Activated gamma-delta T cell treated with anti-CD3 and anti-CD28 coated beads, Interleukin-2, amount 50 U/mL, for 16 hours (primary cell): ENCODE results near the gene FOXO3.
A peak's percentile ranks its signal among the peaks of the same experiment; 100 is the strongest.

Experiments used
- DNase-seq: peaks from one replicate; pipeline ENCODE4 v3.0.0-alpha.2; 2020; ENCODE audit warnings: low read depth

Gene FOXO3

GRCh38 chr6:108575905-108576494 is 15.3 kb downstream of the FOXO3 start:
- no peak for DNase-seq

GRCh38 chr6:108576709-108577108 is 16.0 kb downstream of the FOXO3 start:
- no peak for DNase-seq

- no peak for DNase-seq
These were observed 17.4 kb downstream of the FOXO3 start for GRCh38 chr6:108578166-108578565.

DNA sequence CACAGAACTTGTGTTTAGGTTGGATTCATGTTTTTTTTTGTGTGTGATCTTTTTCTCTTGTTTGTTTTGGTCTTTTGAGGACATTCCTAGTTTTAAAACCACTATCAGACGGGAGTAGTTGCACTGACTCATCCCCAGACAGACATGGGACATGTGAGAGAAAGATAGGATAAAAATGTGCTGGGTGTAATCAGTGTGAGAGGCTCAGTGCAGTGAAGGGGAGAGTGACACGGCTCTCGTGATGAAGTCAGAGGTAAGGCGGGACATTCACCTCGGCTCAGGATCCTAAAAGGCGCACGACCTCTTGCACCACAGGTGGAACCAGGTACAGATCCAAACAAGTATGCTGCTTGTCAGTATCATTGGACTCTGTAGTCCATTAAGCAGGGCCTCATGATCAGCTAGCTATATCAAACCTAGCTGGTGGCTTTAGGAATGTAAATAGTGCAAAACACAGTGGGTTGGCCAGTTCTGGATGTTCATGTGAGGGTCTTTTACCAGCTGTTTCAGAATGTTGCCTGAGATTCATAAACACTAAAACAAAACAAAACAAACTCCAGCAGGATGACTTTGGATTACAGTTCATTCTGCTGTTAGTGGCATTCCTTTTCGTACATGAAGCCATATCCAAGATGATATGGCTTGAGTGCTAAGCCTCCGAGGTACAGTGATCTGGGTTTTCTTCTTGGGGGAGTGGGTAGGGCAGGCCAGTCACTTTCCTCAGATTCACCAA is 18.0 kb downstream of the FOXO3 start:
- no peak for DNase-seq

GRCh38 chr6:108579328-108579721 is 18.6 kb downstream of the FOXO3 start:
- DNase-seq = no peak

- no peak for DNase-seq
These were observed 19.9 kb downstream of the FOXO3 start for GRCh38 chr6:108580646-108581045.

DNA sequence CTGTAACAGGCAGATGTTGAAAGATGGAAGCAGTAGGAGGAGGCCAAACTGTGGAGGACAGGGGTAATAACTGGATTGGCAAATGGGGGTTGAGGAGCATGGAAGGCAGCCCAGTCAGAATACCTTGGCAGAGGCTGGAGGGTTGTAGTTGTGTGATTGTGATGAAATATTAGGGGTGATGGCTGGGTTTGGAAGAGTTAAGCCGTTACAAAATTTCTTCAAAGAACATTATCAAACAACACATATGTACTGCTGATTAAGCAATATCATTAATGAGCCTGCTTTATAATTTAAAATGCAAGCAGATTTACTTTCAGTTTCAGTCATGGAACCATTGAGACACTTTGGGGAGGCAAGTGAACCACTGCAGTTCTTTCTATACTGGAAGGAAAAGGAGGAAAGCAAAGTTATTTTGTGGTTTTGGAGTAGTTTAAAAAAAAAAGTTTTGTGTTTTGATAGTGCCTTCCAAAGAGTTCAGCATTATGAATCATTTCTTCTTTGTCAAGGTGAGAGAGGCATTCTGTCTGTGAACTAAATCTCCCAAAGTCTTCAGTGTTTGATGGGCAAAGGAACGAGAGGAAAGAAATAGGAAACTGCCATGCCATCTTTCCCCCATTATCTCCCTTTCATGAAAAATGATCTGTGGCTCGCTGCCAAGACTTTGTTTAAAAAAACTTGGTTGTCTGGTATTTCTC is 20.7 kb downstream of the FOXO3 start:
- DNase-seq = no peak

DNA sequence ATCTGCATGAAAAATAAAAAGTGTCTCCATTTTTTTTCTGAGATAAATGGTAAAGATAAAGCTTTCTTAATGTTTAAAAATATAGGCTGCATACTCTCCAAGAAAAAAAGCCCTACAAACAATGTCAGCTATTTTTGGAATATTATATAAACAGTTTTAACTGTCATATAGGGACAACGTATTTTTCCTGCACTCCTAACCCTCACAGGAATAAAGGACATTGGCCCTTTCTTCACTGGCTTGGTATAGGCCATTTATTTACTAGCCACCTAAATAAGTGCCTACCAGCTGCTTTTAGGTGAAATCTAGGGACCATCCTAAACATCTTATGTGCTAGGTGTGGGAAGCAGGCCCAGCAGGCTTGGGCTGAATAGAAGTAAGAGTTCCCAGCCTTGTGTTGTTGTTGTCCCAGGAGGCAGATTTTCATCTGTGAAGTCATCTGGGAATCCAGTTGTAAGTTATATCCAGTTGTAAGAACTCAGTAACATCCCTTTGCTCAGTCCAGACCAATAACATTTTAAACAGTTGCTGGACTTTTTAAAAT is 21.3 kb downstream of the FOXO3 start:
- DNase-seq = no peak

DNA sequence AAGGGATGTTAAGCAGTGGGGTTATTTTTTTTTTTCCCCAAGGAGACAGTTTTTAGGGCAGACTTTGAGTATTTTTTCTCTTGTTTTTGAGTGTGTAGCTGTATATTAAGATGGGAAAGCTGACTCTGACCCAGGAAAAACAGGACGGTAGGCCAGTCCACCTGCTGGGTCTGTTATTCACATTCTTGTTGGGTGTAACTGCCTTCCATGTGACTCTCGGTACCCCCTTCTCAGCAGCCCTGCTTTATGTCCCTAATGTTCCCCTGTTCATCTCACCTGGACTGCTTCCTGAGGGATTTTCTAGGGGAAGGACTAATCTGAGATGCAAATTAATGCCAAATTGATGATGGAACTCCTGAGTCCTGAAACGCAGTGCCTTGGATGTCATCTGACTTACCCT is 21.9 kb downstream of the FOXO3 start:
- no peak for DNase-seq

DNA sequence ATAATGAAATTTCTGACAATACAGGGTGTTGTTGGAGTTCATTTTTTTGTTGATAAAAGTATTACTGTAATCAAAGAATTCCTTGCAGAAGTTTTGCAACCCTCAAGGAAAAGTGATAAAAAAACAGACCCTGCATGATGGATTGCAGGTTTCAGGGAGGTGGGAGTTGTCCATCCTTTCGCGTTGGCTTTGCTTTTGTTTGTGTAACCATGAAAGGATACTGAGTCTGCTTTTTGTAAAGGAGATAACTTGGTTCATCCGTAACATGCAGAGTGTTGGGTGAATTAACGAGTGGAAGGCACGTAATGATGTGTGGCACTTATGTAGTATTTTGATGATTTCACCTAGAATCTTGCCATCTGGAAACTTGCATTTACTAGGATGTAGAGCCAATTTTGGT is 23.6 kb downstream of the FOXO3 start:
- no peak for DNase-seq

- DNase-seq = no peak
These were observed 24.6 kb downstream of the FOXO3 start for GRCh38 chr6:108585359-108585758.

GRCh38 chr6:108585921-108586536 is 25.3 kb downstream of the FOXO3 start:
- no peak for DNase-seq

DNA sequence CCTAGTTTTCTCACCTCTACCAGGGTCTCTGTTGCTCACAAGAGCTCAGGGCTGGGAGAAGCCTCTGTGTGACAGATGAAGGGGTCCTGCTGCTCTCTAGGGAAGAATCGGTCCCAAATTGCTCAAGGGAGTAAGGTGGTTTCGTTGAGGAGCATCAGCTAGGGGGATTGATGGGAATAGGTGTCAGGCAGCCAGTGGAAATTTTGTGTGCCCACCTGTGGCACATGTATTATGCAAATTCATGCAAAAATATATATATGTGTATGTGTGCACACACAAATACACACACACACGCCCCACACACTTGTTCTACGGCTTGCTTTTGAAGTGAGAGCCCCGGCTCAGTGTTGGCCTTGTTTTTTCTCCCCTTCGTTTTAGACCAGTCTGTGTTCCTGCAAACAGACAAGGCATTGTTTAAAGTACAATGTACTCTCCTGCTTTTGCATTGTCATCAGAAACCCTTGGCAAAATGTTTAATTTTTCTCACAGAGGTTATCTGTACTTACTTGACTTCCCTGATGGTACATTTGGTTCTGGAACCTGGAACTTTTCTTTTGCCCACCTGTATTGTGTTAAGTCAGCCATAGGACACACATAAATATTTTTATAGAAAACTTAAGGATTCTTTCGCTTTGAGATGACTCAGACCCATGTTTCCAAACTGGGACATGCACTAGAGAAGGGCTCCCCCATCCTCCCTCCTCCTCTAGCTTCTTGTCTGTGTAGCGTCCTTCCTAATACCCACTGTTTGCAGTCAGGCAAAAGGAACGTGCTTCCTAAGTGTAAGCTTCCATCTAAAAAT is 26.7 kb downstream of the FOXO3 start:
- no peak for DNase-seq

DNA sequence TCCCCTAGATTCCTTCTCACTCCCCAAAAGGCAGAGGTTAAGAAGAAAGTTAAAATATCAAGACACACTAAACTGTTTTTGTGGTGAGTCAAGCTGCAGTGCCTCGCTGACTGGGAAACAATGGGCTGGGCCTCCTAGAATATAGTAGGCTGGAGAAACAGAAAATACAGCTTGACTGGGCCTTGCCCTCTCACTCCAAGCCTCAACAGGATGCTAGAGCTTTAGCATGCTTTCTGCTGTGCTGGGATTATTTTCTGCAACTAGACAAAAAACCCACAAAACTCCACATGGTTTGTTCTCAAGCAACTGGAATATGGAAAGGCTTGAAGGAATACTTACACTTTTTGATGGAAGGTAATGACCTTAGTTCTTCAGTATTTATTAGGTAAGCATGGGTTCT is 27.9 kb downstream of the FOXO3 start:
- DNase-seq = no peak

DNA sequence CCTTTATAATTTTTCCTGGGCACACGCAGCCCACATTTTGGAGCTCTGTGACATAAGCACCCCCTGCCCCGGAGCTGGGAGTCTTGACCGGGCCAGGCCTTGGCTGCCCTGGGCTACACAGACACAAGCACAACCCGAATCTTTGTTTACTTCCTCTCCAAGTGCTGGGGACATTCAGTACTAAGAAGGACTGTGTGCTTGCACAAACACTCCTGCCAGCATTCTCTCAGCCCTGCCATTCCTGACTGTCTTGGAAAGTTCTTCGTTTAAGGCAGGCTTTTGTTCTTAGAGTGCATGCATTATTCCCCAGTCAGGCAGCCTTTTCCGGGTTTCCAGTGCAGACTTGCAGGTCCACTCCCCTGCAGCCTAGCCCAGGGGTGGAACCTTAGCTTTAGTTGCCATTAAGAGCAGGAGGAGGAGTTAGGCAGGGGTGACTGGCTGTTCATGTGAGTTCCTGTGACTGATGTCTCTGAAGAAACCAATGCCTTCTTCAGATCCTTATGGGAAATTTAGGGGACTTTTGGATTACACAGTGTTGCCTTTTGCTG is 28.6 kb downstream of the FOXO3 start:
- no peak for DNase-seq

DNA sequence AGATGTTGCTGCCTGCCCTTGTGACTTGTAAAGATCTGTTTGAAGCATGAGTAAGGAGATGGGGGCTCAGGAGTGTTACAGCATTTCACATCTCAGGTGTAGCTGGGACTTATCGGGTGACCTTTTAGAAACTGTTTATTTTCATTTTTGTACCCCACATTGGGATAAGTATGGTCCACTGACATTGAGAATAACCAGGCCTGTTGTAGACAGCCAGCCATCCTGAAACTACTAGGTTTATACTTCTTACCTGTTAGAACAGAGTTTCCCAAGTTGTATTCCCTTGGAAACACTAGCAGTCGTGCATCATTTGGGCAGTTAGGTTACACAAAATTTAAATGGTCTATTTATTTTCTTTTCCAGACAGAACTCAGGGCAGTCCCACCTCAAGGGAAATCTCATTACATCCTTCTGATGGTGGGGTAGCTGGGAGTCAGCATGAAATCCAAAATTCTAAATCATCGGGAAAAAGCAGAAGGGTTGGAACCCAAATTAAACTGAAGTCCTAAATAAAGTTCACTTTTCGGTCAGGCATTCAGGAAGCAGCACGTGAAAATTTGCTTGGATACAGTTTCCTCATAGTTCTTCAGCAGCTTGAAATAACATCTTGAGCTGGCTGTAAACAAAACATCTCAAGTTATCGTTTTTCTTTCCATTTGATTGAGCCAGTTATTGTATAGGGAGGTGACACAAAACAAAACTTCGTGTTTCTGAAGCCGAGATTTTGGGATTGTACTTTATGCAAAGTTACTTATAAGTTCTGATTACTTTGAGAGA is 30.5 kb downstream of the FOXO3 start:
- DNase-seq = no peak

GRCh38 chr6:108592371-108593337 is 31.9 kb downstream of the FOXO3 start:
- peak; percentile 39 for DNase-seq

DNA sequence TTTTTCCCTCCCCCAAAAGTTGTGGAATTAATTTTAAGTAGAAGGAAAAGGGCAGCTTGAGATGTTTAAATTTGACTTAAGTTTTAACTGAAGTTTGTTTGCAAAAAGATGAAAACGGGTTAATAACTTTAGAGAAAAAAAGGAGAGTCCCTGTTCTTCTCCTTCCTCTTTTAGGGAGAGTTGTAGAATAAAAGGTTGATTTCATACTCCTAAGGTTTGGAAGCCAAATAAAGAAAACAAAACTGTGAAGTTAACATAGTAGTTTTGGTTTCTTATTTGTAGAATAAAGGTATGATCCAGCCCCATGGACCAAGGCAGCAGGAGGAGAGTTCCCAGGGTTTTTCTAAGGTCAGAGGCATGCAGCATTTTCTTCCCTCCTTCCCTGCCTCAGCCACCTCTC is 33.4 kb downstream of the FOXO3 start:
- no peak for DNase-seq

DNA sequence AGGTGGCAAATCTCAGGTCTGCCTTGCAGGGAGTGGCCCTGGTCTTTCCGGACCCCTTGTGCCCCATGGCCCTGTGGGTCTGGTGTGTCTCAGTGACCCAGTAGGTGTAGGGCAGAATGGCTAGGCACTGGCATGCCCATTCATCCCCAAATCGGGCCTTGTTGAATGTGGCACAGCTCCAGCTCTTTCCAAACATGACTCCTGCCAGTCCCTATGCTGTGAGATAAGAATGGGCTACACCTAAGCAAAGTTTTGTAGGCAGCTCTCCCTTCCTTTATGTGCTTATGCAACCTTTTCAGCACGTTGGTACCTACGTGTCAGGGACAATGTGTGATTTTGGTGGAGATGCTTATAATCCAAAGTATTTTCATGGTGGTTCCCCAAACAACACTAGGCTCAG is 33.9 kb downstream of the FOXO3 start:
- DNase-seq = no peak

DNA sequence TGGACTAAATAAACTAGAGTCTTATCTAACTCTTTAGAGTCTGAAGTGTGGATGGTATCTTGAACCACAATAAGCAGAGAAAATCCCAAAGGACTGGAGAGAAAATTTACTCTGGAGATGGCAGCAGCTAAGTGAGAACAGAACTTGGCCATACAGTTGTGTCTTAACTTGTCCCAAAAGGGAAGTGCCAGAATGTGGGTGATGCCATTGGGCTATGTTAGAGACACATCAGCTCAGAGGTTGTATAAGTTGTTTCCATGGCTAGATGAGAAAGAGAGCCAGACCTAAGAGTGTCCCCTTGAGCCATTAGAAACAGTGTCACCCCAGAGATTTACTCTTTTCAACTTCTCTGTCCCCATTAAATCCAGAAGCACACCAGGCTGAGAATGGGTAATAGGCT is 36.2 kb downstream of the FOXO3 start:
- no peak for DNase-seq
